T47D (cell line): Measurements from ENCODE around the gene ZBTB7C.

Experiments
- DNase-seq, 2 experiments: peaks; one replicate each; pipeline versions ENCODE4 v3.0.0 to v3.0.0-alpha.2; 2011 to 2012; ENCODE audit warnings: low read depth in 1 of 2, low spot score in 1 of 2
- JUND ChIP-seq: IDR thresholded peaks from 2 replicates; pipeline ENCODE4 v1.6.1; 2012; ENCODE audit warnings: low read depth
- in situ Hi-C: cut with HindIII; loops from 2 replicates; pipeline ENCODE4 v1.10.0; 2016; ENCODE audit warnings: low sequenced_read_pairs, low pct_unique_long_range_greater_than_20kb

The ZBTB7C gene

GRCh38 chr18:48179666-48180065 lies 229.5 kb downstream of the ZBTB7C start:
- in situ Hi-C loops, result no loop called here
- TF ChIP-seq JUND, result no peak
- DNase-seq, result no peak

GRCh38 chr18:48179001-48179400 lies 230.2 kb downstream of the ZBTB7C start:
- in situ Hi-C loops, result no loop called here
- no peak for DNase-seq
- no peak for TF ChIP-seq JUND

- TF ChIP-seq JUND, result no peak
- in situ Hi-C loops, result no loop called here
Observed at GRCh38 chr18:48176909-48177308, 232.3 kb downstream of the ZBTB7C start.

GRCh38 chr18:48173557-48173956 lies 235.6 kb downstream of the ZBTB7C start:
- no peak for DNase-seq
- no peak for TF ChIP-seq JUND
- in situ Hi-C loops, result no loop called here

More at GRCh38 chr18:48176909-48177308, 232.3 kb downstream of the ZBTB7C start:
- no peak for DNase-seq

- in situ Hi-C loops, result no loop called here
Observed at GRCh38 chr18:48172226-48173006, 236.8 kb downstream of the ZBTB7C start.

GRCh38 chr18:48171490-48172188 lies 237.5 kb downstream of the ZBTB7C start:
- in situ Hi-C loops, result no loop called here
- no peak for TF ChIP-seq JUND
- DNase-seq, result no peak

More at GRCh38 chr18:48172226-48173006, 236.8 kb downstream of the ZBTB7C start:
- no peak for TF ChIP-seq JUND
- DNase-seq, result no peak

- in situ Hi-C loops, result no loop called here
- no peak for DNase-seq
- no peak for TF ChIP-seq JUND
Observed at GRCh38 chr18:48170651-48171050, 238.5 kb downstream of the ZBTB7C start.

- in situ Hi-C loops, result no loop called here
- DNase-seq, result no peak
- no peak for TF ChIP-seq JUND
Observed at GRCh38 chr18:48168861-48169260, 240.3 kb downstream of the ZBTB7C start.

- in situ Hi-C loops, result no loop called here
- no peak for DNase-seq
- TF ChIP-seq JUND, result no peak
Observed at GRCh38 chr18:48167897-48168253, 241.3 kb downstream of the ZBTB7C start.

GRCh38 chr18:48166336-48166875 lies 242.8 kb downstream of the ZBTB7C start:
- no peak for DNase-seq
- TF ChIP-seq JUND, result no peak
- in situ Hi-C loops, result no loop called here

GRCh38 chr18:48165111-48165866 lies 243.9 kb downstream of the ZBTB7C start:
- DNase-seq, result no peak
- no peak for TF ChIP-seq JUND
- in situ Hi-C loops, result no loop called here

- no peak for TF ChIP-seq JUND
- in situ Hi-C loops, result no loop called here
- DNase-seq, result no peak
Observed at GRCh38 chr18:48164701-48165100, 244.5 kb downstream of the ZBTB7C start.

- in situ Hi-C loops, result no loop called here
- TF ChIP-seq JUND, result no peak
- no peak for DNase-seq
Observed at GRCh38 chr18:48164116-48164515, 245.1 kb downstream of the ZBTB7C start.
